HL-60 (cell line): Measurements from ENCODE around the gene BLID.

Experiments
- DNase-seq, 2 experiments: peaks; one replicate each; pipeline ENCODE4 v3.0.0-alpha.2; 2010 to 2020; ENCODE audit warnings: low read depth in 1 of 2, low spot score in 1 of 2
- H3K27ac ChIP-seq: fragments of 250-450 bp; sonication (Bioruptor Pico); replicated peaks from 2 replicates; pipeline ENCODE4 v1.5.1; 2020; ENCODE audit warnings: mild to moderate bottlenecking, moderate library complexity
- H3K27me3 ChIP-seq: fragments of 250-450 bp; sonication (Bioruptor Pico); 2 replicates; pipeline ENCODE4 v1.5.1; 2021; ENCODE audit warnings: mild to moderate bottlenecking, moderate library complexity; ENCODE audit not compliant: insufficient read depth, poor library complexity, severe bottlenecking
- H3K4me3 ChIP-seq: replicated peaks from 2 replicates; pipeline ENCODE4 v1.5.1; 2011; ENCODE audit warnings: mild to moderate bottlenecking, control low read depth, low read length; ENCODE audit not compliant: insufficient read depth
- GABPA ChIP-seq: IDR thresholded peaks from 2 replicates; pipeline ENCODE4 v1.6.1; 2012; ENCODE audit warnings: low read depth
- POLR2AphosphoS5 ChIP-seq: IDR thresholded peaks from 2 replicates; pipeline ENCODE4 v1.6.1; 2012; ENCODE audit warnings: low read depth
- SPI1 ChIP-seq: IDR thresholded peaks from 2 replicates; pipeline ENCODE4 v1.6.1; 2012; ENCODE audit warnings: low read depth, mild to moderate bottlenecking, borderline replicate concordance
- TF ChIP-seq, protein P1 (sequence below): IDR thresholded peaks from 2 replicates; pipeline ENCODE4 v1.6.1; 2012; ENCODE audit warnings: low read depth; ENCODE audit not compliant: insufficient replicate concordance
- TF ChIP-seq, protein P2 (sequence below): IDR thresholded peaks from one replicate; pipeline ENCODE4 v1.5.1; 2011; ENCODE audit warnings: low read length, control low read depth, inconsistent platforms; ENCODE audit not compliant: insufficient read depth

The BLID gene

DNA sequence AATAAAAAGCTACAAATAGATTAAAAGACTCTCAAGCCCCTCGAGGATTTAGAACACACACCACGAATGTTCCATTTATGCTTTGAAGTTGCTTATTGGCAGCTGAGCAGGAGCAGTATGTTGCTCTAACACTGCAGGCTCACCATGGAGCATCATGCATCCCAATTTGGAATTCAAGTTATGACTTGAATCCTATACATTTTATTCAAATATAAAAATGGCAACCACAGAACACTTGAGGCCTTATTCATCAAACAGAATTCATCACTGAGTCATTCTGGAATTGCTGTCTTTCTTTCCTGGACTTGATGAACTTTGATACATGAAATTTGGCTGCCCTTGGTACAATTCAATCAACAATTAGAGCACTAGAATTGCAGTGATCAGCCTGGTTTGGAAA lies 24.5 kb upstream of the BLID start:
- Histone ChIP-seq H3K4me3 (no peak overlapping the region), H3K27me3 (peaks cover 2% of the 10 kb centered on the region), H3K27ac (no peak overlapping the region)
- no peak for DNase-seq
- TF ChIP-seq GABPA (no peak), SPI1 (no peak), POLR2AphosphoS5 (no peak)
- TF ChIP-seq, protein P1, sequence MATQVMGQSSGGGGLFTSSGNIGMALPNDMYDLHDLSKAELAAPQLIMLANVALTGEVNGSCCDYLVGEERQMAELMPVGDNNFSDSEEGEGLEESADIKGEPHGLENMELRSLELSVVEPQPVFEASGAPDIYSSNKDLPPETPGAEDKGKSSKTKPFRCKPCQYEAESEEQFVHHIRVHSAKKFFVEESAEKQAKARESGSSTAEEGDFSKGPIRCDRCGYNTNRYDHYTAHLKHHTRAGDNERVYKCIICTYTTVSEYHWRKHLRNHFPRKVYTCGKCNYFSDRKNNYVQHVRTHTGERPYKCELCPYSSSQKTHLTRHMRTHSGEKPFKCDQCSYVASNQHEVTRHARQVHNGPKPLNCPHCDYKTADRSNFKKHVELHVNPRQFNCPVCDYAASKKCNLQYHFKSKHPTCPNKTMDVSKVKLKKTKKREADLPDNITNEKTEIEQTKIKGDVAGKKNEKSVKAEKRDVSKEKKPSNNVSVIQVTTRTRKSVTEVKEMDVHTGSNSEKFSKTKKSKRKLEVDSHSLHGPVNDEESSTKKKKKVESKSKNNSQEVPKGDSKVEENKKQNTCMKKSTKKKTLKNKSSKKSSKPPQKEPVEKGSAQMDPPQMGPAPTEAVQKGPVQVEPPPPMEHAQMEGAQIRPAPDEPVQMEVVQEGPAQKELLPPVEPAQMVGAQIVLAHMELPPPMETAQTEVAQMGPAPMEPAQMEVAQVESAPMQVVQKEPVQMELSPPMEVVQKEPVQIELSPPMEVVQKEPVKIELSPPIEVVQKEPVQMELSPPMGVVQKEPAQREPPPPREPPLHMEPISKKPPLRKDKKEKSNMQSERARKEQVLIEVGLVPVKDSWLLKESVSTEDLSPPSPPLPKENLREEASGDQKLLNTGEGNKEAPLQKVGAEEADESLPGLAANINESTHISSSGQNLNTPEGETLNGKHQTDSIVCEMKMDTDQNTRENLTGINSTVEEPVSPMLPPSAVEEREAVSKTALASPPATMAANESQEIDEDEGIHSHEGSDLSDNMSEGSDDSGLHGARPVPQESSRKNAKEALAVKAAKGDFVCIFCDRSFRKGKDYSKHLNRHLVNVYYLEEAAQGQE: no peak
- TF ChIP-seq, protein P2, sequence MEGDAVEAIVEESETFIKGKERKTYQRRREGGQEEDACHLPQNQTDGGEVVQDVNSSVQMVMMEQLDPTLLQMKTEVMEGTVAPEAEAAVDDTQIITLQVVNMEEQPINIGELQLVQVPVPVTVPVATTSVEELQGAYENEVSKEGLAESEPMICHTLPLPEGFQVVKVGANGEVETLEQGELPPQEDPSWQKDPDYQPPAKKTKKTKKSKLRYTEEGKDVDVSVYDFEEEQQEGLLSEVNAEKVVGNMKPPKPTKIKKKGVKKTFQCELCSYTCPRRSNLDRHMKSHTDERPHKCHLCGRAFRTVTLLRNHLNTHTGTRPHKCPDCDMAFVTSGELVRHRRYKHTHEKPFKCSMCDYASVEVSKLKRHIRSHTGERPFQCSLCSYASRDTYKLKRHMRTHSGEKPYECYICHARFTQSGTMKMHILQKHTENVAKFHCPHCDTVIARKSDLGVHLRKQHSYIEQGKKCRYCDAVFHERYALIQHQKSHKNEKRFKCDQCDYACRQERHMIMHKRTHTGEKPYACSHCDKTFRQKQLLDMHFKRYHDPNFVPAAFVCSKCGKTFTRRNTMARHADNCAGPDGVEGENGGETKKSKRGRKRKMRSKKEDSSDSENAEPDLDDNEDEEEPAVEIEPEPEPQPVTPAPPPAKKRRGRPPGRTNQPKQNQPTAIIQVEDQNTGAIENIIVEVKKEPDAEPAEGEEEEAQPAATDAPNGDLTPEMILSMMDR: no peak

DNA sequence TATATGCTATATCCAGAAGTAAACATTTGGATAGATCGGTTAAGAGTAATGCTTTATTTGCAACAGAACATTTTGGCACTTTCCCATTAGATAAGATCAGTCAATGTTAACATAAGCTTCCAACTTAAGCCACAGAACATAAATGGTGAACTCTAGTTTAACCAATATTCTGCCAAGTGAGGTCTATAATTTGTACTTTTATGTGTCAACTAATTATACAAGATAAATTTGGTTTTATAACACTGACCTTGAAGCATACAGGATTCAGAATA lies 23.5 kb upstream of the BLID start:
- peaks cover 2% of the 10 kb centered on the region for H3K27me3 ChIP-seq
- H3K27ac ChIP-seq: no peak overlapping the region
- DNase-seq: no peak
- TF ChIP-seq, protein P2: no peak
- TF ChIP-seq, protein P1: no peak
- TF ChIP-seq GABPA: no peak
- no peak for TF ChIP-seq POLR2AphosphoS5
- no peak for TF ChIP-seq SPI1
- H3K4me3 ChIP-seq: no peak overlapping the region

DNA sequence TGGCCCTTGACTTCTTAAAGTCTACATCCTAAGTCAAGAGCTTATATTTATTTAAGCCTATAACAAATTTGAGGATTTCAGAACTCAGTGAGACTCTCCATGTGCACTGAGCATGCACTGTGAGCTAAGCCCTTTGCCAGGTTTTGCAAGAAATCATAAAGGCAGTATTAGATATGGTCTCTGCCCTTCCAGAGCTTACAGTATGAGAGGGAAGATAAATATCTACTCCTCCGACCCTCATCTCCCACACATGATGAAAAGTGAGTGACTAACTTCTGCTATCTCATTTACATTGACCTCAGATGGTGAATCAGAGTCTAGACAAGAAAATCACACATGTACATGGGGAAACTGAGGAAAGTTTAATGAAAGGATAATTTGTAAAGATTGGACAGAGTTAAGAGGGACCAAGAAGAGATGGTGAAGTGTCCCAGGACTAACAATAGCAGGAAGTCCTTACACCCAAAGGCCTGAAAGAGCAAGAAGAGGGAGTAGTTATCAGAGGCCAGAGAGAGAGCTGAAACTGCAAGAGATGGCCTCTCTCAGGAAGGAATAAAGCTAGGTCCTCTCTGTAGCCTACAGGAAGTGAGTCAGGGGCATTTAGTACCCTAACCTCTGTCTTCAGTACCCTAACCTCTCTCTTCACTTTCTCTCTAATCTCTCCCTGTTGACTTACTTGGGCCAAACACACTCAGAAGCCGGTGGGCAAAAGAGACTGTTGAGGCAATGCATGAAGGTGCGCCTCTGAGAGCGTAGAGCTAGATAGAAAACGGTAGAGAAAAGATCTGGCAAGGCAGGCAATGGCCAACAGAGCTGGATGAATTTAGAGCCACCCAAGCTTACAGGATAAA lies 23.0 kb upstream of the BLID start:
- Histone ChIP-seq H3K4me3 (no peak overlapping the region), H3K27ac (no peak overlapping the region)
- DNase-seq: no peak

More for the DNA sequence above, 23.0 kb upstream of the BLID start:
- TF ChIP-seq, protein P1: no peak
- no peak for TF ChIP-seq SPI1
- TF ChIP-seq GABPA: no peak
- TF ChIP-seq POLR2AphosphoS5: no peak
- TF ChIP-seq, protein P2: no peak
- peaks cover 2% of the 10 kb centered on the region for H3K27me3 ChIP-seq
